Activated CD8-positive, alpha-beta memory T cell treated with anti-CD3 and anti-CD28 coated beads, Interleukin-2, amount 50 U/mL, for 1 hour (primary cell): ENCODE data around the gene ELP2.
"Not testable (repeated sequence)": the region's sequence is repeated elsewhere in the genome, so short reads cannot be mapped to it uniquely, and the experiment has no call there.

Experiments
- DNase-seq: peaks from one replicate; pipeline ENCODE4 v3.0.0-alpha.2; 2020; ENCODE audit errors: extremely low read depth

Gene ELP2

GRCh38 chr18:36129300-36130038, at the start of gene ELP2, which contains the start of gene SLC39A6:
ELP2 (plus strand) TSS chr18:36129899; CDS start chr18:36129934, 35 bp downstream.
SLC39A6 (minus strand) TSS chr18:36129340; CDS start chr18:36127007, 2,333 bp downstream.
- peak; percentile 80 for DNase-seq

- not testable (repeated sequence) for DNase-seq
These were observed 48.6 kb upstream of the ELP2 start for GRCh38 chr18:36081118-36081517.

GRCh38 chr18:36083729-36084128, 46.0 kb upstream of the ELP2 start:
- DNase-seq = no peak

- no peak for DNase-seq
These were observed 44.5 kb upstream of the ELP2 start for GRCh38 chr18:36085195-36085594.

GRCh38 chr18:36086186-36086585, 43.5 kb upstream of the ELP2 start:
- DNase-seq = no peak

GRCh38 chr18:36088256-36088655, 41.4 kb upstream of the ELP2 start:
- DNase-seq = no peak

GRCh38 chr18:36089001-36089400, 40.7 kb upstream of the ELP2 start:
- no peak for DNase-seq

GRCh38 chr18:36092116-36092515, 37.6 kb upstream of the ELP2 start:
- DNase-seq = not testable (repeated sequence)

- DNase-seq = no peak
These were observed 35.3 kb upstream of the ELP2 start for GRCh38 chr18:36094431-36094830.

- DNase-seq = no peak
These were observed 33.7 kb upstream of the ELP2 start for GRCh38 chr18:36095936-36096519.

- DNase-seq = no peak
These were observed 32.7 kb upstream of the ELP2 start for GRCh38 chr18:36096955-36097354.

- no peak for DNase-seq
These were observed 30.4 kb upstream of the ELP2 start for GRCh38 chr18:36099311-36099710.

GRCh38 chr18:36101943-36102342, 27.8 kb upstream of the ELP2 start:
- no peak for DNase-seq

- no peak for DNase-seq
These were observed 24.9 kb upstream of the ELP2 start for GRCh38 chr18:36104749-36105148.

GRCh38 chr18:36107477-36107876, 22.2 kb upstream of the ELP2 start:
- DNase-seq = no peak

GRCh38 chr18:36108196-36108595, 21.5 kb upstream of the ELP2 start:
- no peak for DNase-seq

- DNase-seq = no peak
These were observed 21.1 kb upstream of the ELP2 start for GRCh38 chr18:36108601-36109000.

GRCh38 chr18:36109737-36110136, 20.0 kb upstream of the ELP2 start:
- no peak for DNase-seq

GRCh38 chr18:36112302-36112701, 17.4 kb upstream of the ELP2 start:
- DNase-seq = no peak

- no peak for DNase-seq
These were observed 15.4 kb upstream of the ELP2 start for GRCh38 chr18:36114251-36114650.

- DNase-seq = no peak
These were observed 15.0 kb upstream of the ELP2 start for GRCh38 chr18:36114738-36115137.

- DNase-seq = not testable (repeated sequence)
These were observed 12.9 kb upstream of the ELP2 start for GRCh38 chr18:36116771-36117170.

- DNase-seq = no peak
These were observed 9.4 kb upstream of the ELP2 start for GRCh38 chr18:36120297-36120696.
